ENCODE data around the gene TMTC2. TPM values are rescaled to one million over a fixed set of nuclear protein-coding genes. Genes with fewer than 3 reads are reported as not detected.

TMTC2 gene
- total RNA-seq, 6 experiments from 2014 or later, result 0.75 to 3.2 (median 1.1) TPM

GRCh38 chr12:83077041-83077440 lies 390.3 kb downstream of the TMTC2 start:
- Mint-ChIP-seq H3K27me3 (ENCODE audit: insufficient read depth) (no peaks in the 10 kb centered on the region), H3K36me3 (ENCODE audit: low read depth) (no peaks in the 10 kb centered on the region), H3K4me3 (no peak overlapping the region), H3K9me3 (peaks cover 50% of the 10 kb centered on the region), H3K27ac (no peak overlapping the region), H3K4me1 (ENCODE audit: low read depth) (no peaks in the 10 kb centered on the region)
- no peak for DNase-seq
- TF ChIP-seq, protein P1, sequence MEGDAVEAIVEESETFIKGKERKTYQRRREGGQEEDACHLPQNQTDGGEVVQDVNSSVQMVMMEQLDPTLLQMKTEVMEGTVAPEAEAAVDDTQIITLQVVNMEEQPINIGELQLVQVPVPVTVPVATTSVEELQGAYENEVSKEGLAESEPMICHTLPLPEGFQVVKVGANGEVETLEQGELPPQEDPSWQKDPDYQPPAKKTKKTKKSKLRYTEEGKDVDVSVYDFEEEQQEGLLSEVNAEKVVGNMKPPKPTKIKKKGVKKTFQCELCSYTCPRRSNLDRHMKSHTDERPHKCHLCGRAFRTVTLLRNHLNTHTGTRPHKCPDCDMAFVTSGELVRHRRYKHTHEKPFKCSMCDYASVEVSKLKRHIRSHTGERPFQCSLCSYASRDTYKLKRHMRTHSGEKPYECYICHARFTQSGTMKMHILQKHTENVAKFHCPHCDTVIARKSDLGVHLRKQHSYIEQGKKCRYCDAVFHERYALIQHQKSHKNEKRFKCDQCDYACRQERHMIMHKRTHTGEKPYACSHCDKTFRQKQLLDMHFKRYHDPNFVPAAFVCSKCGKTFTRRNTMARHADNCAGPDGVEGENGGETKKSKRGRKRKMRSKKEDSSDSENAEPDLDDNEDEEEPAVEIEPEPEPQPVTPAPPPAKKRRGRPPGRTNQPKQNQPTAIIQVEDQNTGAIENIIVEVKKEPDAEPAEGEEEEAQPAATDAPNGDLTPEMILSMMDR (IDR thresholded peaks at IDR 0.05), result no peak

- Mint-ChIP-seq H3K27ac (no peak overlapping the region), H3K27me3 (ENCODE audit: insufficient read depth) (no peaks in the 10 kb centered on the region), H3K9me3 (peaks cover 13% of the 10 kb centered on the region), H3K36me3 (ENCODE audit: low read depth) (no peaks in the 10 kb centered on the region), H3K4me1 (ENCODE audit: low read depth) (no peaks in the 10 kb centered on the region), H3K4me3 (no peak overlapping the region)
- TF ChIP-seq, protein P1 (IDR thresholded peaks at IDR 0.05), result no peak
- no peak for DNase-seq
Measured at GRCh38 chr12:83082690-83083276, 396.1 kb downstream of the TMTC2 start.

- H3K27me3 Mint-ChIP-seq (ENCODE audit: insufficient read depth), result no peaks in the 10 kb centered on the region
- H3K4me3 Mint-ChIP-seq, result no peak overlapping the region
- TF ChIP-seq, protein P1 (IDR thresholded peaks at IDR 0.05), result no peak
- peaks cover 13% of the 10 kb centered on the region for H3K9me3 Mint-ChIP-seq
- H3K4me1 Mint-ChIP-seq (ENCODE audit: low read depth), result no peaks in the 10 kb centered on the region
- no peak for DNase-seq
- H3K27ac Mint-ChIP-seq, result no peak overlapping the region
- H3K36me3 Mint-ChIP-seq (ENCODE audit: low read depth), result no peaks in the 10 kb centered on the region
Measured at GRCh38 chr12:83083616-83084015, 396.9 kb downstream of the TMTC2 start.

DNA sequence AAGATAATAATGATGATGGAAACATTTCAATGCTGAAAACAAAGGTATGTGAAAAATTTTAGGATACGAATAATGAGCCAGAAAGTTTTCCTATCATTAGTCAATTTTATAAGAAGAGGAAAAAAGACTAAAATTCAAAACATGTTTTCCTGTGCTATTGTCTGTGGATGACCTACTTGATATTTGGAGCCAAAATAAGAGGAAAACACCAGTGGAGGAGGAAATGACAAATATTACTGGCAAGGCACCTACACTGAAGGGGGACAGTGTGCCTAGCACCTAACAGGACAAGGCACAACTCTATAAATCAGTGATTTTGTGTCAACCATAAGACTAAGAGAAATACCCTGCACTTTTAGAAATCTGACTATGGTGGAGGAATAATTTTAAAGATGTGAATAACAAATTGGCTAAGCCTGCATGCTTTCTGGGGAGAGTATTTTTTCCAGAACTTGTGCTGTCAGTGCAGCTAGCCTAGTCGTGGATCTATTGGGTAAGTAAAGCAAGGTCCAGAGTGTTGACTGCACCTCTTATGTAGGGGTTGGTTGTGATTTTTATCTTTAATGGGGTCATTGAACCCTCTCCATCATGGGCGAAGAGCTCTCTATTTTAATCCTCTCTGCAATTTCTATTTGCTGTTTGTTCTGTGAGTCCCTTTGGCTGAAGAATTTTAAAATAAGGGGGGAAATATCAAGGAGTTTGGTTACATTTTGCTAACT lies 398.0 kb downstream of the TMTC2 start:
- Mint-ChIP-seq H3K27me3 (ENCODE audit: insufficient read depth) (no peaks in the 10 kb centered on the region), H3K4me3 (no peak overlapping the region), H3K9me3 (peaks cover 15% of the 10 kb centered on the region), H3K36me3 (ENCODE audit: low read depth) (no peaks in the 10 kb centered on the region), H3K27ac (no peak overlapping the region), H3K4me1 (ENCODE audit: low read depth) (no peaks in the 10 kb centered on the region)
- TF ChIP-seq, protein P1 (IDR thresholded peaks at IDR 0.05), result no peak
- DNase-seq, result no peak

DNA sequence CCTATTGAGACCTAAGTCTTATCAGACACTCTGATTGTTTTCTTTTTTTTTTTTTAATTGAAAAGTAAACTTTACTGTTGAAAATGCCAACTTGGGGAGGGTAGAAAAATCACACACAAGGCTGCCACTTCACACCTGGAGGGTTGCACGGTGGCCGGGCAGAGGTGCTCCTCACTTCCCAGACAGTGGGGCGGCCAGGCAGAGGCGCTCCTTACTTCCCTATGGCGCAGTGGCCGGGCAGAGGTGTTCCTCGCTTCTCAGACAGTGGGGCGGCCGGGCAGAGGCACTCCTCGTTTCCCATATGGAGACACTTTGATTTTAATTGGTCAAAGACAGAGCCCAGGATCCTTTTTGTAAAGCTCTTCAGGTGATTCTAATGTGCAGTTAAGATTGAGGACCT lies 399.3 kb downstream of the TMTC2 start:
- no peak for DNase-seq
- Mint-ChIP-seq H3K4me1 (ENCODE audit: low read depth) (no peaks in the 10 kb centered on the region), H3K27ac (no peak overlapping the region), H3K36me3 (ENCODE audit: low read depth) (no peaks in the 10 kb centered on the region), H3K4me3 (no peak overlapping the region), H3K27me3 (ENCODE audit: insufficient read depth) (no peaks in the 10 kb centered on the region), H3K9me3 (peaks cover 22% of the 10 kb centered on the region)
- TF ChIP-seq, protein P1 (IDR thresholded peaks at IDR 0.05), result no peak
